ENCODE results near the gene BCL2L11.
A peak's percentile ranks its signal among the peaks of the same experiment; 100 is the strongest.

The BCL2L11 gene

GRCh38 chr2:111134055-111134454, 13.3 kb downstream of the BCL2L11 start:
- in situ Hi-C loops (cut with HindIII; ENCODE audit: low pct_ligation_motif_present, low sequenced_read_pairs), result no loop called here
- no peak overlapping the region for H3K4me3 ChIP-seq (ENCODE audit: low read depth, low read length)
- no peak for DNase-seq
- H3K27me3 ChIP-seq (replicated peaks), result no peaks in the 10 kb centered on the region
- H3K36me3 ChIP-seq (replicated peaks), result no peaks in the 10 kb centered on the region
- TF ChIP-seq CTCF (IDR thresholded peaks at IDR 0.05; ENCODE audit: low read depth, low read length, missing control alignments), result no peak
- H3K27ac ChIP-seq, result no peak overlapping the region

- DNase-seq, result no peak
- Histone ChIP-seq H3K4me3 (ENCODE audit: low read depth, low read length) (no peak overlapping the region), H3K36me3 (replicated peaks) (no peaks in the 10 kb centered on the region), H3K27ac (no peak overlapping the region), H3K27me3 (replicated peaks) (no peaks in the 10 kb centered on the region)
- in situ Hi-C loops (cut with HindIII; ENCODE audit: low pct_ligation_motif_present, low sequenced_read_pairs), result no loop called here
- TF ChIP-seq CTCF (IDR thresholded peaks at IDR 0.05; ENCODE audit: low read depth, low read length, missing control alignments), result no peak
Measured at GRCh38 chr2:111135237-111135909, 14.7 kb downstream of the BCL2L11 start.

- no peak overlapping the region for H3K4me3 ChIP-seq (ENCODE audit: low read depth, low read length)
- peak; percentile 48 for DNase-seq
- no peaks in the 10 kb centered on the region for H3K36me3 ChIP-seq (replicated peaks)
- no peaks in the 10 kb centered on the region for H3K27me3 ChIP-seq (replicated peaks)
- in situ Hi-C loops (cut with HindIII; ENCODE audit: low pct_ligation_motif_present, low sequenced_read_pairs), result no loop called here
- H3K27ac ChIP-seq, result no peak overlapping the region
- peak; percentile 68 for TF ChIP-seq CTCF (IDR thresholded peaks at IDR 0.05; ENCODE audit: low read depth, low read length, missing control alignments)
Measured at GRCh38 chr2:111135910-111136297, 15.2 kb downstream of the BCL2L11 start.

- no peak for DNase-seq
- Histone ChIP-seq H3K4me3 (ENCODE audit: low read depth, low read length) (no peak overlapping the region), H3K36me3 (replicated peaks) (no peaks in the 10 kb centered on the region), H3K27ac (no peak overlapping the region), H3K27me3 (replicated peaks) (no peaks in the 10 kb centered on the region)
- no peak for TF ChIP-seq CTCF (IDR thresholded peaks at IDR 0.05; ENCODE audit: low read depth, low read length, missing control alignments)
- in situ Hi-C loops (cut with HindIII; ENCODE audit: low pct_ligation_motif_present, low sequenced_read_pairs), result no loop called here
Measured at GRCh38 chr2:111138839-111139238, 18.1 kb downstream of the BCL2L11 start.

- H3K27ac ChIP-seq, result no peak overlapping the region
- in situ Hi-C loops (cut with HindIII; ENCODE audit: low pct_ligation_motif_present, low sequenced_read_pairs), result no loop called here
- no peaks in the 10 kb centered on the region for H3K27me3 ChIP-seq (replicated peaks)
- H3K36me3 ChIP-seq (replicated peaks), result no peaks in the 10 kb centered on the region
- DNase-seq, result no peak
- no peak overlapping the region for H3K4me3 ChIP-seq (ENCODE audit: low read depth, low read length)
- no peak for TF ChIP-seq CTCF (IDR thresholded peaks at IDR 0.05; ENCODE audit: low read depth, low read length, missing control alignments)
Measured at GRCh38 chr2:111139637-111140317, 19.1 kb downstream of the BCL2L11 start.

Measured in brain microvascular endothelial cell (primary cell).